ENCODE measurements around the gene LZIC.

LZIC gene

GRCh38 chr1:9910076-9910422 lies 33.1 kb downstream of the LZIC start, which contains the start of gene CTNNBIP1:
TSS of gene CTNNBIP1 (minus strand) at chr1:9910269. CDS start at chr1:9872064, 38,205 bp downstream.
- DNase-seq: no peak

DNA sequence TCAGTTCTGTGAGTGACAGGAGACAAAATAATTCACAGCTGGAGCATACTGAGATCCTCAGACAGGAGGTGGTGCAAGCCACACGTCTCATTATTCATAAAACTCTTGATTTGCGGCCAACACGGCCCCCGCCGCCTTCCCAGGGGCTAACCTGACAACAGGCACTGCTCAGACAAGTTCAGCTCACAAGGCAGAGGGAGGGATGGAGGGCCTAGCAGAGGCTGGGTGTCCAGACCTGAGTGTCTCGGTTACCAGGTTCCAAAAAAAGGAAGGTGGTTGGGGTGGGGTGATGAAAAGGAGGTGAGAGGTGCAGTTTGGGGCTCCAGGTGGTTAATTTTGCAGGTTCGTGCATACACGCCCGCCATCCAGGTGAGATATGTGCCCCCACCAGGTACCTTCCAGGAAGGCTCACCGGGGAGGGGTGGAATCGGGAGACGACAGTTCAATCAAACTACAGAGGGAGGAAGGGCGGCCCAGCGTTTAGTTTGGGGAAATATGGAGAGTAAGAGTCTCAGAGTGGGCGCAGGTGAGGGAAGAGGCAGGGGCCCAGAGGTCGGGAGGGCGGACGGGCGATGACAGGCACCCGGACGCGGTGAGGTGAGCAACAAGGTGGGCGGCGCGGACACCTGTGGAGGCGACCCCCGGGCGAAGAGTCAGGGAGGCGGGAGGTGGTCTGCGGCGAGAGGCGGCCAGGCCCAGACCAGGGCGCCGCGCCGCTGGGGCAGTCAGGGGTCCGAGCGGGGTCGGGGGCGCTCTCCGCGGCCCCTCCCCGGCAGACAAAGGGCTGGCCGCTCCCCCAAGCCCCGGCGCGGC lies 33.8 kb downstream of the LZIC start:
- peak; percentile 9 for DNase-seq

- DNase-seq: no peak
These were observed 34.3 kb downstream of the LZIC start for GRCh38 chr1:9908871-9909233.

GRCh38 chr1:9907441-9907840 lies 35.8 kb downstream of the LZIC start:
- no peak for DNase-seq

DNA sequence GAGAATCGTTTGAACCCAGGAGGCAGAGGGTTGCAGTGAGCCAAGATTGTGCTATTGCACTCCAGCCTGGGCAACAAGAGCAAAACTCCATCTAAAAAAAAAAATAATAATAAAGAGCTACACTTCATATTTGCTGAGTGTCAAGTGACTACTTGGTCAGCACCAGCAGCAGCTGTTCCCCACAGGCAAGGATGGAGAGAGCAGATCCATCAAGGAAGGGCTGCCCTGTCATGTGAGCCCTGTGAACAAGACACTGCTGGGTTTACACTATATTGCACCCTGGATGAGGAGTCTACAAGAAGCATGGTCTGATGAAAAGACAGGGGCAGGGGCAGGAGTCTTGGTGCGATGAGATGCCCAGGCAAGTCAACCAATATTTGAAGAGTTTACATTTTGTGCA lies 36.7 kb downstream of the LZIC start:
- no peak for DNase-seq

DNA sequence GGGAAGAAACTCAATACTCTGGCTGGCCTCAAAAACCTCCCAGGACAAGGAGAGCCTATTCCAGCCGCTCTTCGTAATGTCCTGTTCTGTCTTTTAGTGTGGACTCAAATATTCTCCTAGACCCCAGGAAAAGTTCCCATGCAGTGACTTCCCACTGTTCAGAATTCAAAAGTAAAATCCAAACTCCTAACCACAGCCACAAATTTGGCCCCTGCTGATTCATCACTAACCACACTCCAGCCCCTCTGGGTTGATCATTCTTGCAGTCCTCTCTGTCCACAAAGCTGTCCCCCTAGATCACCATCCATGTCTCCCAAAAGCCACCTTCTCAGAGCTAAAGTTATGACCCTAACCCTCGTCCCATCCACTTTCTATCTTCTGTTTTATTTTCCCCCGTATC lies 38.2 kb downstream of the LZIC start:
- no peak for DNase-seq

DNA sequence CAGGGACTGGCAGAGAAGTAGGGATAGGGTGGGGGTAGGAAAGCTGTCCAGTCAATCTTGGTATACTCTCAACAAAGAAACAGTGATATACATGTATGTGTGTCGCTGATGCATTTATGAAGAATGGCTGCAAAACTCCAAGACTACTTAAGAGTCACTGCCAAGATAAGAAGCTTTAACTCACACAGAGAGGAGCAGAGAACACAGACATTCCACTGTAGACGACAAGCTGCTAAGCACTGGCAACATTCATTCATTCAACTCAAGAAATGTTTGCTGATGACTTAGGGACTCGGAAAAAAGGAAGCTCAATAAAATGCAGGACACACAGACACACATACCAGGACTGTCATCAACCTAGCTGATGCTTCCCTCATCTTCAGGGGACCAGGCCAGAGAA lies 38.6 kb downstream of the LZIC start:
- no peak for DNase-seq

GRCh38 chr1:9903801-9904527 lies 39.2 kb downstream of the LZIC start:
- DNase-seq: no peak

DNA sequence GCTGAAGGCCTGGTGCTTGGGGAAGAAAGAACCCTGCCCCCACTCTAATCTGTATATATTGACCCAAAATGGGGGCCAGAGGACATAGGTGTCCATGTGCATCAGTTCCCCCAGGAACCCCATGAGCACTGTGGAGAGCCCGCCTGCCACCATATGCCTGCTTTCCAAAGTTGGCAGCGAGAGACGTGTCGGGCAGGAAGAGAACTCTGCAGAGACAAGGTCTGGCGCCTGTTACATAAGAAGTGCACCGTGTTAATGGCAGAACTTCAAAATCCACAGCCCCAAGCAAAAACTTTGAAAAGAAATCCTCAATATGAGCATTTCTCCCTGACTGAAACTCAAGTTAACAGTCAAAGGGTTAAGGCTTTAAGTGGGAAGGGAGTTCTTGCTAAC lies 41.1 kb downstream of the LZIC start:
- no peak for DNase-seq

DNA sequence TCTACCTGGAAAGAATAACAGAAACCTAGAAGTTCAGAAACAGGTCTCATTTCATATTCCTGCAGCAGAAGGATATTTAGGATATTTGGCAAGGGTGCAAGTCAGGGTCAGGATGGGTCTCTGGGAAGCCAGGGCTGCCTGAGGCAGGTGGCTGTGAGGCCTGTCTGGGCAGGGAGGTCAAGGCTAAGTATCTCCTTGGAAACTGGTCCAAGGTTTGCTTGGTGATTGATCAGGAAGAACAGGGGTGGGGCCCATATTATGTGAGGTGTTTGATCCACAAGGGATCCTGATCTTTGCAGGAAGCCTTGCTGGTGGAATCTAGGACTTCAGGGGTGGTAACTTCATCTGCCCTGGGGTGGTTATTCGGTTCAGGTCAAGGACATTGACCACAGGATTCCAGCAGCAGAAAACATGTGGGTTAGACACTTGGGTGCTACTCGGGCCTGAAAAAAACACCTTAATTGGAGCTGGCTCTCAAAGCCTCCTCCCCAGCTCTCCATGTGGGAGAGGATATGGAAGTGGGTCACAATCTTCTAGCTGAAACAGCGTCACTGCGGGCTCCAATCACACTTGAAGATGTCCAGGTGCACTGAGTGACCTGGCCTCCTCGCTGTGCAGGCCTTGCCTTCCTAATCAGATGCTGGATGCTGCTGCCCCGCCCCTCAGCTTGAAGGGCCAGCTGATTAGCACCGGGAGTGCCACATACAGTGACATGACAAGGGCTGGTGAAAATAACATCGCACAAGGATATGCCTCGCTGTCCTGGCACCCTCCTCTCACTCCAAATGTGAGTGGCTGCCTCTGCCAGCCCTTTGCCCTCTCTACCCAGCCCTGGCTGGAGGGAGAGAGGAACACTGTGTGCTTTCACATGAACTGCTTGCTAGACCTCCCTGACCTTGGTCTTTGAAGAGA lies 41.8 kb downstream of the LZIC start:
- DNase-seq: no peak

- no peak for DNase-seq
These were observed 42.8 kb downstream of the LZIC start for GRCh38 chr1:9900142-9901043.

- DNase-seq: no peak
These were observed 49.1 kb downstream of the LZIC start for GRCh38 chr1:9894115-9894514.

- DNase-seq: no peak
These were observed 50.3 kb downstream of the LZIC start for GRCh38 chr1:9892563-9893528.

GRCh38 chr1:9891207-9891606 lies 52.0 kb downstream of the LZIC start:
- DNase-seq: no peak

GRCh38 chr1:9890224-9890731 lies 52.9 kb downstream of the LZIC start:
- no peak for DNase-seq

DNA sequence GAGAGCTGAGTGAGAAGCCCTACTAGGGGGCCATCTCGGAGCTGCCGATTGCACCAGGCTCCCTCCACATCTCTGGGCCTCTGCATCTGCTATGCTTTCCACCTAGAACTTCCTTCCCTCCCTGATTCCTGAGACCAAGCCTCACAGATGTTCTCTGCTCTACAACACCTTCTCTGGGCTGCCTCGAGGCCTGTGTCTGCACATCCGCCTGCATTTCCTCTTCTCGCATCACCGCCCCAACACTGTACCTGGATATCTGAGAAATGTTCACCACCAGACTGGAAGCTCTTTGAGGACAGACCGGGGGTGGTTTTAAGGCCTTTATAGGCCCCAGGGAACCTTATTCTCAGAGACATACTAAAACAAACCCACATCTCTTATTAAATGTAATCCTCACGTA lies 53.8 kb downstream of the LZIC start:
- DNase-seq: no peak

DNA sequence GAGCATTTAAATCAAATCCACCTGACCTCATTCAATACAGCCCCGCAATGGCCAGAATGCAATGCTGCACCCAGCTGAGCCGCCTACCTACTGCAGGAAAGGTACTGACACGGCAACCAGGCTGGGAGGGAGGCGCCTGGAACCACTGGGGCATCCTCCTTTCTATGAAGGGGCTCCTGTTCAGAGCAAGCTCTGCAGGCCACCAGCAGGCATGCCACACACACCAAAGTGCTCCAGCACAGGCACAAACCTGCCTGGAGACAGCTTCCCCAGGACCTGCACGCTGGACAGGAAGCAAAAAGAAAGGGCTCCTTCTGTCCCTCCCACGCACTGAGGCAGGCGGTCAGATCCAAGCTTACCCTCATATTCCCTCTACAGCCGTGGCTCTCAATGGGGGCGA lies 54.3 kb downstream of the LZIC start:
- no peak for DNase-seq

GRCh38 chr1:9887070-9887469 lies 56.1 kb downstream of the LZIC start:
- DNase-seq: no peak

GRCh38 chr1:9886092-9886742 lies 57.0 kb downstream of the LZIC start:
- no peak for DNase-seq

DNA sequence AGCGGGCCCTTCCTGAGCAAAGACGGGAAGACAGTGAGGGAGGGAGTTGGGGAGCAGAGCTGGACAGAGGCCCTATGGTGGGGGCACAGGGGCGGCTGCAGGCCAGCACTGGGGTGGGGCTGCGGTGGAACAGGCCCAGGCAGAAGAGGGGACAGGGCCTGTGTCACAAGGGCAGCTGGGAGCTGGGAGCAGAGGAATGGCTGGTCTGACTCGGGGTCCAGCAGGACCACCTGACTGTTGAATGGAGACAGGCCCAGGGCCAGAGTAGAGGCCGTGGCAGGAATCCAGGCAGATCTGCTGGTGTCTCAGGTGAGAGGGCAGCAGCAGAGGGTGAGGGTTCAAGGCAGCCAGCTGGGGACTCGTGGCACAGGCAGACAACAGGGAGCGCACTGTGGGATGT lies 58.4 kb downstream of the LZIC start:
- no peak for DNase-seq

Measured in CD4-positive, alpha-beta T cell treated with Interleukin-21 for 1 hour (primary cell).